Mucosa of descending colon (tissue), 3 donors: ENCODE results near the gene LYRM9. TPM values are rescaled to one million over a fixed set of nuclear protein-coding genes. Genes with fewer than 3 reads are reported as not detected.
"Not testable (repeated sequence)": the region's sequence is repeated elsewhere in the genome, so short reads cannot be mapped to it uniquely, and the experiment has no call there.

Source experiments
- ATAC-seq: fragments of 200-7000 bp; cut with Tn5 transposase; one replicate; pipeline ENCODE4 v1.9.1; 2020; ENCODE audit warnings: mild to moderate bottlenecking, moderate library complexity
- DNase-seq, 3 donors: peaks; one replicate each; pipeline ENCODE4 v3.0.0-alpha.2; 2020
- H3K36me3 ChIP-seq: fragments of 200-600 bp; one replicate; pipeline ENCODE4 v1.8.0; 2021; ENCODE audit warnings: low read depth, mild to moderate bottlenecking
- H3K4me1 ChIP-seq: fragments of 200-600 bp; one replicate; pipeline ENCODE4 v1.8.0; 2021; ENCODE audit warnings: low read depth, mild to moderate bottlenecking
- H3K4me3 ChIP-seq: fragments of 200-600 bp; one replicate; pipeline ENCODE4 v1.8.0; 2021; ENCODE audit warnings: mild to moderate bottlenecking
- H3K9me3 ChIP-seq: fragments of 200-600 bp; one replicate; pipeline ENCODE4 v1.8.0; 2021; ENCODE audit warnings: mild to moderate bottlenecking
- CTCF ChIP-seq: fragments of 200-600 bp; IDR thresholded peaks from one replicate; pipeline ENCODE4 v1.8.0; 2022; ENCODE audit warnings: antibody characterized with exemption, mild to moderate bottlenecking
- intact Hi-C, 2 donors: fragments of 100-400 bp; cut with DNase I in 1 of 2; cut with micrococcal nuclease in 1 of 2; formaldehyde crosslinking; loops; one replicate each; pipeline versions ENCODE4 v1.11.0 to v1.11.1; 2022; cut with DNase I, micrococcal nuclease
- total RNA-seq, 3 donors: library from RNA; stranded (reverse); fragmentation: NEBNext Ultra II Directional in 2 of 3; extraction: Animal tissue kit (Norgen Biotek cat#: 25700) in 2 of 3; gene quantifications; one replicate each; pipeline versions ENCODE4 v1.2.1 to v1.2.4, GENCODE V29; 2021 to 2023
- donor health status: DM: no; HTN: no; CAD: no; lungs with moderate emphysema.
- donor health status: DM: no; HTN: no; CAD: no.
- donor health status: DM: no; HTN: yes; CAD: no.

LYRM9 gene
- total RNA-seq, 3 donors from 2014 or later, result 4.7 to 7.2 (median 6.2) TPM

- no peak overlapping the region for H3K4me3 ChIP-seq
- intact Hi-C loops, result no loop called here
- TF ChIP-seq CTCF, result no peak
- H3K9me3 ChIP-seq, result no peaks in the 10 kb centered on the region
- H3K4me1 ChIP-seq, result peaks cover 15% of the 10 kb centered on the region
- H3K36me3 ChIP-seq, result no peaks in the 10 kb centered on the region
- DNase-seq (peak in 1 of 3 donors; percentile 25), ATAC-seq (peak; percentile 81)
Observed at GRCh38 chr17:27853091-27853490, 40.1 kb downstream of the LYRM9 start.

- no peaks in the 10 kb centered on the region for H3K9me3 ChIP-seq
- DNase-seq (no peak), ATAC-seq (no peak)
- intact Hi-C loops, result no loop called here
- peaks cover 19% of the 10 kb centered on the region for H3K4me1 ChIP-seq
- TF ChIP-seq CTCF, result no peak
- no peaks in the 10 kb centered on the region for H3K36me3 ChIP-seq
- no peak overlapping the region for H3K4me3 ChIP-seq
Observed at GRCh38 chr17:27849474-27850185, 43.5 kb downstream of the LYRM9 start.

GRCh38 chr17:27848931-27849330, 44.2 kb downstream of the LYRM9 start:
- no peak overlapping the region for H3K4me3 ChIP-seq
- DNase-seq (peak in 1 of 3 donors; percentile 55), ATAC-seq (peak; percentile 14)
- intact Hi-C loops, result no loop called here
- H3K4me1 ChIP-seq, result peaks cover 19% of the 10 kb centered on the region
- no peaks in the 10 kb centered on the region for H3K9me3 ChIP-seq
- no peak for TF ChIP-seq CTCF
- no peaks in the 10 kb centered on the region for H3K36me3 ChIP-seq

GRCh38 chr17:27846808-27847307, 46.3 kb downstream of the LYRM9 start:
- ATAC-seq, DNase-seq, H3K36me3 ChIP-seq, H3K9me3 ChIP-seq, H3K4me3 ChIP-seq, intact Hi-C loops, H3K4me1 ChIP-seq: not testable (repeated sequence)

GRCh38 chr17:27846042-27846655, 47.0 kb downstream of the LYRM9 start:
- no peak overlapping the region for H3K4me3 ChIP-seq
- DNase-seq, result peak in 1 of 3 donors; percentile 39
- no peaks in the 10 kb centered on the region for H3K9me3 ChIP-seq
- peaks cover 4% of the 10 kb centered on the region for H3K4me1 ChIP-seq
- intact Hi-C loops, result no loop called here
- ATAC-seq, result no peak
- TF ChIP-seq CTCF, result no peak
- no peaks in the 10 kb centered on the region for H3K36me3 ChIP-seq

- DNase-seq (peak in 1 of 3 donors; percentile 43), ATAC-seq (peak; percentile 87)
- H3K9me3 ChIP-seq, result no peaks in the 10 kb centered on the region
- TF ChIP-seq CTCF, result no peak
- no peak overlapping the region for H3K4me3 ChIP-seq
- H3K36me3 ChIP-seq, result no peaks in the 10 kb centered on the region
- H3K4me1 ChIP-seq, result peaks cover 4% of the 10 kb centered on the region
- intact Hi-C loops, result no loop called here
Observed at GRCh38 chr17:27845264-27846041, 47.7 kb downstream of the LYRM9 start.
